Transverse colon (tissue), 4 donors: ENCODE data around the gene SF3A2. TPM values are rescaled to one million over a fixed set of nuclear protein-coding genes. Genes with fewer than 3 reads are reported as not detected.

Source experiments
- DNase-seq: peaks from one replicate; pipeline ENCODE4 v3.0.0-alpha.2; 2019
- H3K27ac ChIP-seq, 4 donors: fragments of 200-600 bp; sonication (generic); 2 replicates each; pipeline ENCODE4 v1.5.1; 2016 to 2018; ENCODE audit warnings: inconsistent platforms in 4 of 4
- H3K27me3 ChIP-seq: fragments of 200-600 bp; sonication (generic); 2 replicates; pipeline ENCODE4 v1.5.1; 2017; ENCODE audit warnings: inconsistent platforms
- H3K36me3 ChIP-seq, 4 donors: fragments of 200-600 bp; sonication (generic); 2 replicates each; pipeline ENCODE4 v1.5.1; 2017 to 2019; ENCODE audit warnings: inconsistent platforms in 4 of 4
- H3K4me1 ChIP-seq, 4 donors: fragments of 200-600 bp; sonication (generic); 2 replicates each; pipeline ENCODE4 v1.5.1; 2017 to 2020; ENCODE audit warnings: inconsistent platforms in 4 of 4
- H3K4me3 ChIP-seq, 4 donors: fragments of 200-600 bp; sonication (generic); 1 replicate in 1 of 4; 2 replicates in 3 of 4; pipeline versions ENCODE4 v1.5.1 to v1.6.1; 2017 to 2019; ENCODE audit warnings: inconsistent platforms in 4 of 4
- H3K9me3 ChIP-seq, 2 donors: fragments of 200-600 bp; sonication (generic); 2 replicates each; pipeline ENCODE4 v1.5.1; 2017 to 2019; ENCODE audit warnings: inconsistent platforms in 2 of 2
- EP300 ChIP-seq: sonication (generic); formaldehyde crosslinking; IDR thresholded peaks from one replicate; pipeline ENCODE4 v1.6.1; 2017; ENCODE audit warnings: antibody characterized with exemption, low read depth
- POLR2A ChIP-seq: fragments of 450-650 bp; IDR thresholded peaks from one replicate; pipeline ENCODE4 v1.6.1; 2016; ENCODE audit warnings: antibody characterized with exemption, mild to moderate bottlenecking, moderate library complexity
- POLR2AphosphoS5 ChIP-seq, 3 donors: sonication (generic); formaldehyde crosslinking; IDR thresholded peaks; one replicate each; pipeline ENCODE4 v1.6.1; 2016; ENCODE audit warnings: antibody characterized with exemption in 3 of 3
- WGBS, 2 donors: methylation state at CpG; one replicate each; pipeline ENCODE4 v1.1.5; 2018; ENCODE audit warnings: low coverage in 1 of 2; 5-methylcytosine and 5-hydroxymethylcytosine counted together
- in situ Hi-C, 4 donors: fragments of 200-750 bp; cut with MboI; loops; one replicate each; pipeline versions ENCODE4 v1.15.0 to v1.15.1; 2017; ENCODE audit warnings: low sequenced_read_pairs in 3 of 4, low pct_ligation_motif_present in 1 of 4, low pct_unique_long_range_greater_than_20kb in 1 of 4
- intact Hi-C: fragments of 100-400 bp; cut with DNase I; formaldehyde crosslinking; loops from one replicate; pipeline ENCODE4 v1.15.1; 2023; ENCODE audit warnings: low total_unique reads
- total RNA-seq, 4 donors: library from RNA; depleted of rRNA; stranded (reverse); fragments of >200 nt; gene quantifications; one replicate each; pipeline ENCODE4 v1.1.0, GENCODE V29; 2016
- TF ChIP-seq, protein P1 (sequence below), 5 experiments: fragments of 200-600 bp in 3 of 5; fragments of 450-650 bp in 2 of 5; sonication (generic) in 3 of 5; IDR thresholded peaks; 1 replicate in 2 of 5; 2 replicates in 3 of 5; pipeline ENCODE4 v1.5.1; 2016 to 2017; ENCODE audit warnings: antibody characterized with exemption in 5 of 5, inconsistent platforms in 3 of 5, mild to moderate bottlenecking in 2 of 5, moderate library complexity in 1 of 5

The SF3A2 gene
- total RNA-seq, 4 donors from 2014 or later: 35.8 to 54.6 (median 41.6) TPM

DNA sequence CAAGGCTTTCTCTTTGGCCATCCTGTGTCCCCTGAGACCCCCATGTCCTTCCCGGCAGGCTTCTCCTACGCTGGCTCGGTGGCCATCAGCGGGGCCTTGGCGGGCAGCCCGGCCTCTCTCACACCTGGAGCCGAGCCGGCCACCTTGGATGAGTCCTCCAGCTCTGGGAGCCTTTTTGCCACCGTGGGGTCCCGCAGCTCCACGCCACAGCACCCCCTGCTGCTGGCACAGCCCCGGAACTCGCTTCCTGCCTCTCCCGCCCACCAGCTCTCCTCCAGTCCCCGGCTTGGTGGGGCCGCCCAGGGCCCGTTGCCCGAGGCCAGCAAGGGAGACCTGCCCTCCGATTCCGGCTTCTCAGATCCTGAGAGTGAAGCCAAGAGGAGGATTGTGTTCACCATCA lies 14.7 kb upstream of the SF3A2 start:
- intact Hi-C loops: loop anchor here (5.0 kb wide), 1 partner anchor 65 kb away; no protein-coding TSS in a partner anchor
- Histone ChIP-seq H3K4me1 (no peaks in the 10 kb centered on the region), H3K4me3 (no peak overlapping the region), H3K27ac (no peak overlapping the region), H3K36me3 (peaks cover 0 to 16% (median 3%) of the 10 kb centered on the region in 4 donors), H3K27me3 (no peaks in the 10 kb centered on the region), H3K9me3 (no peaks in the 10 kb centered on the region)
- no peak for DNase-seq
- TF ChIP-seq EP300 (no peak), POLR2A (no peak)
- TF ChIP-seq, protein P1, sequence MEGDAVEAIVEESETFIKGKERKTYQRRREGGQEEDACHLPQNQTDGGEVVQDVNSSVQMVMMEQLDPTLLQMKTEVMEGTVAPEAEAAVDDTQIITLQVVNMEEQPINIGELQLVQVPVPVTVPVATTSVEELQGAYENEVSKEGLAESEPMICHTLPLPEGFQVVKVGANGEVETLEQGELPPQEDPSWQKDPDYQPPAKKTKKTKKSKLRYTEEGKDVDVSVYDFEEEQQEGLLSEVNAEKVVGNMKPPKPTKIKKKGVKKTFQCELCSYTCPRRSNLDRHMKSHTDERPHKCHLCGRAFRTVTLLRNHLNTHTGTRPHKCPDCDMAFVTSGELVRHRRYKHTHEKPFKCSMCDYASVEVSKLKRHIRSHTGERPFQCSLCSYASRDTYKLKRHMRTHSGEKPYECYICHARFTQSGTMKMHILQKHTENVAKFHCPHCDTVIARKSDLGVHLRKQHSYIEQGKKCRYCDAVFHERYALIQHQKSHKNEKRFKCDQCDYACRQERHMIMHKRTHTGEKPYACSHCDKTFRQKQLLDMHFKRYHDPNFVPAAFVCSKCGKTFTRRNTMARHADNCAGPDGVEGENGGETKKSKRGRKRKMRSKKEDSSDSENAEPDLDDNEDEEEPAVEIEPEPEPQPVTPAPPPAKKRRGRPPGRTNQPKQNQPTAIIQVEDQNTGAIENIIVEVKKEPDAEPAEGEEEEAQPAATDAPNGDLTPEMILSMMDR (IDR thresholded peaks at IDR 0.05): peak in 1 of 5 experiments; percentile 6
- in situ Hi-C loops: no loop called here
- WGBS, 2 donors: 93% methylated on average over 17 of the region's 20 CpGs; no CpG with 5 or more reads in 1 of the 2 donors

DNA sequence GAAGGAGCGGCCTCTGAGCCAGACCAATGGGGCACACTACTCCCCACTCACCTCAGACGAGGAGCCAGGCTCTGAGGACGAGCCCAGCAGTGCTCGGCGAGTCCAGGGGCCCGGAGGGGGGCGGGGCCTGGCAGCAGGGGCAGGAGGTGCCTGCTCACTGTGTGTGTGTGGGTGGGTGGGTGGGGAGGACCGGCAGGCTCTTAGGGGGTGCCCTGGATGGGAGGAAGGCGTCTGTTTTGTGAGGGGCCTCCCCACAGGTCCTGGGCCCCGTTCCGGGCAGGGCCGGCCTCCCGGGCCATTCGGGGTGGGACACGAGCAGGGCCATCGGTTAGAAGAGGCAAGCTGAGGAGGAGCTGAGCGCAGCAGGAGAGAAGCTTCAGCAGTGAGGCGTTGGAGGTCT lies 13.2 kb upstream of the SF3A2 start:
- TF ChIP-seq, protein P1 (IDR thresholded peaks at IDR 0.05): no peak
- TF ChIP-seq POLR2A (no peak), EP300 (no peak), POLR2AphosphoS5 (IDR thresholded peaks at IDR 0.05) (no peak)
- H3K4me3 ChIP-seq: no peak overlapping the region
- H3K27ac ChIP-seq: no peak overlapping the region
- no peaks in the 10 kb centered on the region for H3K9me3 ChIP-seq
- no peak for DNase-seq
- H3K4me1 ChIP-seq: no peaks in the 10 kb centered on the region
- peaks cover 0 to 21% (median 6%) of the 10 kb centered on the region in 4 donors for H3K36me3 ChIP-seq
- WGBS, 2 donors: 91% methylated on average over 12 of the region's 18 CpGs; no CpG with 5 or more reads in 1 of the 2 donors
- intact Hi-C loops: loop anchor here (5.0 kb wide), 1 partner anchor 66 kb away; no protein-coding TSS in a partner anchor
- H3K27me3 ChIP-seq: no peaks in the 10 kb centered on the region
- in situ Hi-C loops: no loop called here

DNA sequence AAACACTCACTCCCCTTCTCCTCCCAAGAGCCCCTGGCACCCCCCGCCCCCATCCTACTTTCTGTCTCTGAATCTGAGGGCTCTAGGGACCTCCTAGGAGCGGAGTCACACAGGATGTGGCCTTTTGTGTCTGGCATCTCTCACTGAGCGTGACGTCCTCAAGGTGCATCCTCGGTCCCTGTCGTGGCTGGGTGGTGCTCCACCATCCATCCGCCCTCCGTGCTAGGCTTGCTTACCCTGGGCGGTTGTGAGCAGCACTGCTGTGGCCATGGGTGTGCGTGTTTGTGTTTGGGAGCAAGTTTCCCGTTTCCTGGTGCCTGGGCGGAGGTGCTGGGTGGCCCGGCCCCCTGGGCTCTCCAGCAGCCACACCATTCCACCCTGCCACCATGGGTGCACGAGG lies 12.7 kb upstream of the SF3A2 start:
- Histone ChIP-seq H3K36me3 (peaks cover 0 to 21% (median 6%) of the 10 kb centered on the region in 4 donors), H3K27ac (no peak overlapping the region), H3K4me3 (no peak overlapping the region), H3K27me3 (no peaks in the 10 kb centered on the region), H3K9me3 (no peaks in the 10 kb centered on the region), H3K4me1 (no peaks in the 10 kb centered on the region)
- no peak for TF ChIP-seq EP300
- in situ Hi-C loops: no loop called here
- intact Hi-C loops: loop anchor here (5.0 kb wide), 1 partner anchor 67 kb away; no protein-coding TSS in a partner anchor
- DNase-seq: no peak
- 85% methylated on average over 14 of the region's 14 CpGs; no CpG with 5 or more reads in 1 of the 2 donors for WGBS, 2 donors

DNA sequence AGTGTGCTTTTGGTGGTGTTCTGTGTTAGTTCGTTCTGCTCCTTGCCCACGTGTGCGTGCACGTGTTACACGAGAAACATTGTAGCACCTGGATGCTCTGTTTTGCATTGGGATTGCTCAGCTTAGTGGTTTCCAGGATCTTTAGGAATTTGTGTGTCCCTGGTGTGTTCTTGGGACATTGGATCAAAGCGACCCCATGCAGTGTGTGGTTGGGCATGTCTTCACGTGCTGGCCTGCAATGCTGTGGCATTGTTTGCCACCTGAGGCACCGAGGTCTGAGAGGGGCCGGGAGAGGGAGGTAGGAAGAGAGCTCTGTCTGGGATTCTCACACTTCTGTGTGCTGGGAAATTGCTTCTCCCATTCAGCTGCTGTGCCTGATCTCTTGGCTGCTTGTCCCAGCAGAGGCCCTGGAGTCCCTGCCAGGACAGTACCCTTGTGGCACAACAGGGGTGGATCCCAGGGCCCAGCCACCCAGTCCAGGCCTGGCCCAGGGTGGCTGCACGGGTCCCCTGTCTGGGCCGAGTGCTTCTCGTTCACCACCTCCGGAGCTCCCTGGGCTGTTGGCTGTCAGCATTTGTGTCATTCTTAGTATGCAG lies 11.8 kb upstream of the SF3A2 start:
- no peaks in the 10 kb centered on the region for H3K4me1 ChIP-seq
- intact Hi-C loops (loop anchor here (5.0 kb wide), 1 partner anchor 68 kb away; no protein-coding TSS in a partner anchor), in situ Hi-C loops (no loop called here)
- no peaks in the 10 kb centered on the region for H3K27me3 ChIP-seq
- TF ChIP-seq, protein P1 (IDR thresholded peaks at IDR 0.05): no peak
- TF ChIP-seq EP300 (no peak), POLR2AphosphoS5 (IDR thresholded peaks at IDR 0.05) (no peak)
- H3K36me3 ChIP-seq: peaks cover 0 to 21% (median 6%) of the 10 kb centered on the region in 4 donors
- DNase-seq: no peak
- H3K4me3 ChIP-seq: no peak overlapping the region
- 90 to 100% methylated on average over 3 to 13 of the region's 13 CpGs for WGBS, 2 donors
- H3K9me3 ChIP-seq: no peaks in the 10 kb centered on the region
- H3K27ac ChIP-seq: no peak overlapping the region
